ENCODE results near the gene EEF2. TPM values are rescaled to one million over a fixed set of nuclear protein-coding genes. Genes with fewer than 3 reads are reported as not detected.

Gene EEF2
- polyA plus RNA-seq, 3 donors = 264 to 836 (median 323) TPM

DNA sequence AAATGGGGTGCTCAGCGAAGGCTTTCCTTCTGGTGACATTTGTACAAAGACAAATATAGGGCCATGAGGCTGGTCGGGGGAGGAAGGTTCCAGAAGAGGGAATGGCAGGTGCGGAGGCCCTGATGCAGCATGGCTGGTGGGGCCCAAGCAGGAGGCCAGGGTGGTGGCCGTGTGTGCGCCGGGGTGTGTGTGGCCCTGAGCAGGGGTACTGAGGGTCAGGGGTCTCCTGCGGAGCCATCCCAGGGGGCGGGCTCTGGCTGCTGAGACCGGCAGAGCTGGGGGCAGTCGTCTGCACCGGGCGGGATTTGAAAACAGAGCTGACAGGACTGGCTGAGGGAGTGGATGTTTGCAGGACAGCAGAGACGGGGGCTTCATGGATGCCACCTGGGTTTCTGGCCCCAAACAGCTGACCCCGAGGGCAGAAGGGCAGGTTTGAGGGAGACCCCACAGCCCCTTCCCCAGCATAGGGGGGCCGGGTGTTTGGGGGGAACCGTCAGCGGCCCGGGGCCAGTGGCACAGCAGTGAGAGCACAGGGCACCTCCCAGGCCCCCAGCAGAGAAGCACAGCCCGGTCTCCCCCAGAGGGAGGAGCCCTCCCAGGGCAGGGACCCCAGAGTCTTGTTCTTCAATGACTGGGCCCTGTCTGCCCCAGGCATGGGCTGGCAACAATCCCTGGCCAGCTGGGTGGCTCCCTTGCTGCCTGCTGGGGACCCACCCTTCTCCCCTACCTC, 33.7 kb upstream of the EEF2 start:
- Histone ChIP-seq H3K27ac (ENCODE audit: low read depth in 1 of 2, low read length in 2 of 2) (no peak overlapping the region), H3K4me1 (ENCODE audit: control insufficient read depth in 1 of 2, insufficient read depth in 2 of 2, low read length in 2 of 2) (peaks cover 0 to 8% of the 10 kb centered on the region in 2 donors), H3K4me3 (replicated peaks in 1 of 3; ENCODE audit: low read depth in 2 of 3, low read length in 3 of 3) (no peak overlapping the region), H4K20me1 (ENCODE audit: insufficient read depth, low read length) (peaks cover 100% of the 10 kb centered on the region), H3K79me2 (ENCODE audit: insufficient read depth, low read length) (peaks cover 78% of the 10 kb centered on the region), H3K4me2 (replicated peaks; ENCODE audit: extremely low read depth, low read length, poor library complexity, severe bottlenecking) (no peak overlapping the region), H3K27me3 (ENCODE audit: control insufficient read depth in 2 of 2, insufficient read depth in 2 of 2, low read length in 2 of 2) (no peaks in the 10 kb centered on the region), H3K36me3 (replicated peaks in 1 of 2; ENCODE audit: control insufficient read depth in 1 of 2, insufficient read depth in 2 of 2, low read length in 2 of 2) (peaks cover 33 to 55% of the 10 kb centered on the region in 2 donors), H3K9ac (ENCODE audit: insufficient read depth, low read length, poor library complexity, severe bottlenecking) (no peak overlapping the region), H2AFZ (ENCODE audit: insufficient read depth, low read depth, low read length, poor library complexity, severe bottlenecking) (no peak overlapping the region), H3K9me3 (replicated peaks in 1 of 2; ENCODE audit: control insufficient read depth in 1 of 2, insufficient read depth in 1 of 2, low read length in 2 of 2) (no peaks in the 10 kb centered on the region)
- Mint-ChIP-seq H3K4me1 (peaks cover 8% of the 10 kb centered on the region), H3K36me3 (peaks cover 28 to 74% of the 10 kb centered on the region in 2 donors), H3K9me3 (peaks cover 0 to 2% (median 0%) of the 10 kb centered on the region in 7 donors), H3K27me3 (ENCODE audit: low read depth in 3 of 3) (no peaks in the 10 kb centered on the region), H3K4me3 (no peak overlapping the region), H3K27ac (no peak overlapping the region)
- TF ChIP-seq, protein P1, sequence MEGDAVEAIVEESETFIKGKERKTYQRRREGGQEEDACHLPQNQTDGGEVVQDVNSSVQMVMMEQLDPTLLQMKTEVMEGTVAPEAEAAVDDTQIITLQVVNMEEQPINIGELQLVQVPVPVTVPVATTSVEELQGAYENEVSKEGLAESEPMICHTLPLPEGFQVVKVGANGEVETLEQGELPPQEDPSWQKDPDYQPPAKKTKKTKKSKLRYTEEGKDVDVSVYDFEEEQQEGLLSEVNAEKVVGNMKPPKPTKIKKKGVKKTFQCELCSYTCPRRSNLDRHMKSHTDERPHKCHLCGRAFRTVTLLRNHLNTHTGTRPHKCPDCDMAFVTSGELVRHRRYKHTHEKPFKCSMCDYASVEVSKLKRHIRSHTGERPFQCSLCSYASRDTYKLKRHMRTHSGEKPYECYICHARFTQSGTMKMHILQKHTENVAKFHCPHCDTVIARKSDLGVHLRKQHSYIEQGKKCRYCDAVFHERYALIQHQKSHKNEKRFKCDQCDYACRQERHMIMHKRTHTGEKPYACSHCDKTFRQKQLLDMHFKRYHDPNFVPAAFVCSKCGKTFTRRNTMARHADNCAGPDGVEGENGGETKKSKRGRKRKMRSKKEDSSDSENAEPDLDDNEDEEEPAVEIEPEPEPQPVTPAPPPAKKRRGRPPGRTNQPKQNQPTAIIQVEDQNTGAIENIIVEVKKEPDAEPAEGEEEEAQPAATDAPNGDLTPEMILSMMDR (IDR thresholded peaks at IDR 0.05) = no peak
- 96% methylated on average over 17 of the region's 19 CpGs for WGBS (ENCODE audit: insufficient coverage)
- DNase-seq = no peak
- intact Hi-C loops (cut with micrococcal nuclease) = no loop called here

DNA sequence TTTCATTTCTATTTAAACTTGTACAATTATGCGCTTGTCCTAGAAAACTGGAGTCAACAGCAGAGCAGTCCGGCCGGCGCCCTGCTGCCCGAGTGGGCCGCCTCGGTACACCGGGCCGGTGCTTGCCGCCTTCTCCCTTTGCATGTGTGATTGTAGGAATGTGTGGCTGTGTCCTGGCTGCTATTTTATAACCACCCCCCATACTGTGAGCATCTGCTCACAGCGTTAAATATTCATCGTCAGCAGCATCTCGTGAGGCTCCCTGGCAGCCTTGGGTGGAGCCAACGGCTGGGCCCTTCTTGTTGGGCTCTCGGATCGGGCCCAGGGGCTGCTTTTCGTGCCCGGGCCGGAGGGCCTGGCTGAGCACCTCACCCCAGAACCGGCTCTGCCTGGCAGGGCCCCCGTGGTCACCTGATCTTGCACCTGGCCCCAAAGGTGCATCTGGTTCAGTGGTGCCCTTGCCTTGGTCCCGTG, 32.9 kb upstream of the EEF2 start:
- Histone ChIP-seq H2AFZ (ENCODE audit: insufficient read depth, low read depth, low read length, poor library complexity, severe bottlenecking) (no peak overlapping the region), H3K4me1 (ENCODE audit: control insufficient read depth in 1 of 2, insufficient read depth in 2 of 2, low read length in 2 of 2) (peaks cover 0 to 8% of the 10 kb centered on the region in 2 donors), H3K4me3 (replicated peaks in 1 of 3; ENCODE audit: low read depth in 2 of 3, low read length in 3 of 3) (no peak overlapping the region), H3K9ac (ENCODE audit: insufficient read depth, low read length, poor library complexity, severe bottlenecking) (no peak overlapping the region), H4K20me1 (ENCODE audit: insufficient read depth, low read length) (peaks cover 100% of the 10 kb centered on the region), H3K4me2 (replicated peaks; ENCODE audit: extremely low read depth, low read length, poor library complexity, severe bottlenecking) (no peak overlapping the region), H3K27me3 (ENCODE audit: control insufficient read depth in 2 of 2, insufficient read depth in 2 of 2, low read length in 2 of 2) (no peaks in the 10 kb centered on the region), H3K9me3 (replicated peaks in 1 of 2; ENCODE audit: control insufficient read depth in 1 of 2, insufficient read depth in 1 of 2, low read length in 2 of 2) (no peaks in the 10 kb centered on the region), H3K79me2 (ENCODE audit: insufficient read depth, low read length) (peaks cover 86% of the 10 kb centered on the region), H3K36me3 (replicated peaks in 1 of 2; ENCODE audit: control insufficient read depth in 1 of 2, insufficient read depth in 2 of 2, low read length in 2 of 2) (peaks cover 35 to 57% of the 10 kb centered on the region in 2 donors), H3K27ac (ENCODE audit: low read depth in 1 of 2, low read length in 2 of 2) (no peak overlapping the region)
- intact Hi-C loops (cut with micrococcal nuclease) = no loop called here
- H3K9me3 Mint-ChIP-seq = peaks cover 0 to 2% (median 0%) of the 10 kb centered on the region in 7 donors
- H3K27ac Mint-ChIP-seq = no peak overlapping the region
- peaks cover 8% of the 10 kb centered on the region for H3K4me1 Mint-ChIP-seq
- TF ChIP-seq, protein P1 (IDR thresholded peaks at IDR 0.05) = no peak
- H3K36me3 Mint-ChIP-seq = peaks cover 29 to 74% of the 10 kb centered on the region in 2 donors
- H3K4me3 Mint-ChIP-seq = no peak overlapping the region
- WGBS (ENCODE audit: insufficient coverage) = 95% methylated on average over 12 of the region's 22 CpGs
- H3K27me3 Mint-ChIP-seq (ENCODE audit: low read depth in 3 of 3) = no peaks in the 10 kb centered on the region
- DNase-seq = no peak

All from CD14-positive monocyte (primary cell).